Cerebellar cortex (tissue), 1 donor: ENCODE data around the gene SOBP.
A peak's percentile ranks its signal among the peaks of the same experiment; 100 is the strongest.
"Not testable (repeated sequence)": the region's sequence is repeated elsewhere in the genome, so short reads cannot be mapped to it uniquely, and the experiment has no call there.

Experiments
- DNase-seq: peaks from one replicate; pipeline ENCODE4 v3.0.0-alpha.2; 2015; ENCODE audit warnings: low spot score

Gene SOBP

GRCh38 chr6:107550906-107551305, 61.0 kb downstream of the SOBP start:
- DNase-seq, result no peak

DNA sequence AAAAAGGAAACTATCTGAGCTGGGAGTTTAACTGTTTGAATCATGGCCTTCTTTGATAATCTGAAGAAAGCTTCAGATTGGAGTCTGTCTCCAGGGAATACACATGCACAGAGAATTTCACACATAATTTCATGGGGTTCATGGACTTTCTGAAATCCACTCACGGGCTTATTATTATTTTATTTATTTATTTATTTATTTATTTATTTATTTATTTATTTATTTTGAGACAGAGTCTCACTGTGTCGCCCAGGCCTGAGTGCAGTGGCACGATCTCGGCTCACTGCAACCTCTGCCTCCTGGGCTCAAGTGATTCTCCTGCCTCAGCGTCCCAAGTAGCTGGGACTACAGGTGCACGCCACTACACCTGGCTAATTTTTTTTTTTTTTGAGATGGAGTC, 63.2 kb downstream of the SOBP start:
- not testable (repeated sequence) for DNase-seq

DNA sequence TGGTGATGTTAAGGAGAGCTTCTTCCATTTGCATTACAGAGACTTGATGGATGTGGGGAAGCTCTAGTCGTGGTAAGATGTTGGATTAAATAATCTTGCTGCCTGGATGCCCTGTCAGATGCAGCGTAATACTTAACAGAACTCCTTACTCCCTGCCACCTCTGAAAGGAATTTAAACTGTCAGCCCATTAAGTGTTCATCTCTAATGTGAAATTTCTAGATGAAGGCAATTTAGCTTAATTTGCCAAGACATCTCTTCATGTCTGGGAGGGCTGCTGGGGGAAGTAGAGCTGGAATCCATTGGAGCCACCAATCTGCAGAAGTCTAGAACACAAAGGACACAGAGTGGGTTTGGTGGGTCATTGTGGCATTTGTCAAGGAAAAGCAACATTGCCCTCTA, 64.4 kb downstream of the SOBP start:
- no peak for DNase-seq

- peak; percentile 17 for DNase-seq
Observed at GRCh38 chr6:107554918-107555317, 65.0 kb downstream of the SOBP start.

GRCh38 chr6:107555449-107555848, 65.5 kb downstream of the SOBP start:
- no peak for DNase-seq

GRCh38 chr6:107556082-107556481, 66.2 kb downstream of the SOBP start:
- no peak for DNase-seq

DNA sequence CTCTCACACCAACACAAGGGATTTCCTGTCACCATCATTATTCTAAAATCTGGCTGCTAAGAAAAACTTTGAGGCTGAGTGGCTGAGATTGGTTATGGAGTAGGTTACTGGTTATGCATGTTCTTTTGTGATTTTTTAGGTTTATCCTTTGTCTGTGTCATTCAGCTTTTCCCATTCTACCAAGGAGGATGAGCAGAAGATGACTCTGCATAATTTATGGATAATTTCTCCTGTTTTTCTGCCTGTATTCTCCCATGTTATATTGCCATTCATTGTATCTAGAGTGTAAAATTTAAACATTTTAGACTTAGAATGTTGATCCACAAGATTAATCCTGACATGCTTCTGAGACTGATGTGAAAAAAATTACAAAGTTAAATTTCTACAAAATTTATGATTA, 67.8 kb downstream of the SOBP start:
- no peak for DNase-seq

DNA sequence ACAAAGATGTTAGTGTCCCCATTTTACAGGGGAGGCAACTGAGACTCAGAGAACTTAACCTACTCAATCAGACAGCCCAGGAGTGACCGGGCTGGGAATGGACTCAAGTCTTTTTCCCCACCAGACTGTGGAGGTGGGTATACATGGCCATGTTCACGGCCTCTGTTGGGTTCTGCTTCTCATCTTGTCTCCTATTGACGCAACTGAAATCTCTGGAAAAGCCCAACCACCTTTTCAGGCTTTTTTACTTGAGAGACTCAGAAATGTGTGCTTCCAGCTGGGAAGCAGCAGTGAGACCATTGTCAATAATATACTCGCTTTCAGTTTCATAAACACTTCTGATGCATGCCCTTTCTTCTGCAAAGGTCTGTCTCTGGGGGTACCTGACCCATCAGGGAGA, 70.7 kb downstream of the SOBP start:
- DNase-seq, result no peak

DNA sequence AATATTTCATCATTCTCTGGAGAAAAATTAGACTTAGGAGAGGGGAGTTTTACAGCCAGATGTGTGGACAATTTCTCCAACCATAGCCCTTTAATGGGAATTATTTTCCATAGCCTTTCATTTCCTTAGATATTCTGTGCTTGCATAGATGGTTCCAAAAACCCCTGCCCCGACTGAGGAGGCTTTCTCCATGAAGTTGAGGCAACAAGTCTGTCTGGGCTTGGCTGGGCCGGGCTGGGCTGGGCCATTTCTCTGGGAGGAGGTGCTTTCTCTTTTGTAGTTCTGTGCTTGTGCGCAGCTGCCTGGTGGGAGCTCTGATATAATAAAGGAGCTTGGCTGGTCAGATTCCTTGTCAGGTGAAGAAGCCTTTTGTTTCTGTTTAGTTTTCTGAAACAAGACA, 71.4 kb downstream of the SOBP start:
- DNase-seq, result no peak

DNA sequence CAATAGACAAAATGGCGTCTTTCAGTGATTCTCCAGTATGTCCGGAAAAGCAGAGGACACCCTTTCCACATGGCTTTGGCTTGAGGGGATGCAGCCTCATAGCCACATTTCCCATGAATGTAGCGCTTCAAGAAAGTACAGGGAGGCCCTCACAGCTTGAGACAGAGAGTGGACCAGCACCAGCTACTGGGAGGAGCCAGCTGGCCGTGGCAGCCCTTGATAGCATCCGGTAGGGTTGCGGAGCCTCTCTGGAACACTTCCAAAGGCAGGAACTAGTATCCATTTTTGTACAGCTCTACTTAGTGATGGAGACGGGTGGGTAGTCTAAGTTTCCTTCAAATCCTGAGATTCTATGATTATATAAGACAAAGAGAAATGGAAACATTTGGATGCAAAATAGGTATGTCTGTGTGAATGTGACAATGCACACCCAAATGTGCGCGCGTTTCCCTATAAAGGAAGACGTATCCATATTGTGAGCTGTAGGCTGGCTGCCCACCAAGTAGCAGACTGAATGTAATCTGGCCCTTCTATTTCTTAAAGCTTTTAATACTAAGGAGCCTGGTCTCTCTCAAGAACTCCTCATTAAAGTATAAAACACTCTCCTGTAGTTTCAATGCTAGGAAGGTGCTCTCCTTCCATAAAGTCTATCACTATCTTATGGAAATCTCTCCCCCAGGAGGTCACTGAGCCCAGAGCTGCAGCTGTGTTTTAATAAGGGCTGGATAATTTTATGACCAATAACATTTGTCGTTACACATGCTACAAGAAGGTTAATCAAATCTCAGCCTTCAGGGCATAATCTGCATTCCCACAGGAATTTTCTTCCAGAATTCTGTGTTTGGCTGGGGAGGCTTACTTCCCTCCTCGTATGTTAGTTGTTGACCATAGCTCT, 74.0 kb downstream of the SOBP start:
- DNase-seq, result peak; percentile 35

GRCh38 chr6:107564589-107564951, 74.7 kb downstream of the SOBP start:
- no peak for DNase-seq

GRCh38 chr6:107565165-107565723, 75.3 kb downstream of the SOBP start:
- DNase-seq, result no peak

DNA sequence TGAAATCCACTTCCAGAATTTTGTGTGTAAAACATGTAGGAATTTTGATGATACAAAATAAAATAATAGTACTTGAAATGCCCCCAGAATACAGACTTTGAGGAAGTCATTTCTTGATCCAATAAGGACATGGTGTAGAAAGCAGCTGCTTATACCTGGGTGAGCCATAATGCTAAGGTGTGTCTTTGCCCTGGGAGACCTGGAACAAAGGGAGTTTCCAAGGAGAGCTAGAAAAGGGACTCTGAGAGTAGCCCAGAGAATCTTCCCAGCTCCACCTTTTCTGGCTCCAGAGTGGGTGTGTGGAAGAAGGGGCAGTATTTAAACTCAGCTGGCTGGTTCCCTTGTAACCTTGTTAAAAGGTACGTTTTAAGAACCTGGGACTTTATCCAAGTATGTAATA, 77.7 kb downstream of the SOBP start:
- no peak for DNase-seq

- DNase-seq, result no peak
Observed at GRCh38 chr6:107569473-107569872, 79.6 kb downstream of the SOBP start.

DNA sequence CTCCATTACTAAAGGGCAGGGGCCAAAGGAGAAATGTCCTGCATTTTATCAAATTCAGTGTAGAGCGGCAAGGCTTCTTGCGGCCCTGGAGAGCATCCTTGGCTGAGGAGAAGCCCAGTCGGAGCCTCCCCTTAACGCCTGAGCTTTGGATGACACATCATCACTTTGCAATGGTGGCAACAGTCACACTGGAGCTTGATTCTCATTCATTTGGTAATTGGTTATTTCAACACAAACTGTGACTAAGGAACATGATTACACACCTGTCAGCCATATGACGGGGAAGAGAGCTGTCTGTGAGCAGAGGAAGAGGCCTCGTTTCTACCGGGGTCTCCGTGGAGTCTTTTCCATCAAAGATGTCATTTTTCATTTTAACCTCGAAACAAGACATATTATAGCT, 81.4 kb downstream of the SOBP start:
- no peak for DNase-seq

DNA sequence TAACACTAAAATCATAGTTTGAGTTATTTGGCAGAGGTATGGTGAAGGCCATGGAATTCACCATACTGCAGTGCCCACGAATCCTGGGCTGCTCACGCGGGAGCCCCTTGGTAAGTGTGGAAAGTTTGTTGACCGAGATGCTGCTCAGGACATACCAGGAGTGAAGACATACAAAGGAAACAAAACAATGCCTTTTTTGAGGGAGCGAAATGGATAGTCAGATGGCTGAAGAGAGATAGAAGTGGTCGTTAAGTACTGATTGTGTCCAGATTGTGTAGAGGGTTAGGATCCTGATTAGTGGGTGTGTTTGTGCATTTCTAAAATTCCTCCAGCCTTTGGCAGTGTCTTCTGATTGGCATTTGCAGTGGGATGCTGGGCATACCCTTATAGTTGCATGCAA, 83.0 kb downstream of the SOBP start:
- no peak for DNase-seq

DNA sequence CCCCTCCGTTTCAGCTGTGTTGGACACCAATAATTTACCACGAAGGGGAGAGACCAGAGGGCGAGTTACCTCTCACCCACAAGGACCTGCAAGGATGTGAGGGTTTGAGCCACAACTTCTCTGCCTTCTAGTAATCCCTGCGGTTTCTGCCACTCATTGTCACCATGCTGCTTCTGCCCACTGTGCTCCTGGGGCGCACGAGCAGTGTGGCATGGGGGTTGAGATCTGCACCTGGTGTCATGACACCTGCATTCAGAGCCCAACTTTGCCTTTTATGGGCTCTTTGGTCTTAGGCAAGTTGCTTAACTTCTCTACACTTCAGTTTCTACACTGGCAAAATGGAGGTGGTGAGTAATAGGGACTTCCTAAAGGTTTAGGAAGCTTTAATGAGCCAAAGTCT, 84.9 kb downstream of the SOBP start:
- DNase-seq, result no peak

DNA sequence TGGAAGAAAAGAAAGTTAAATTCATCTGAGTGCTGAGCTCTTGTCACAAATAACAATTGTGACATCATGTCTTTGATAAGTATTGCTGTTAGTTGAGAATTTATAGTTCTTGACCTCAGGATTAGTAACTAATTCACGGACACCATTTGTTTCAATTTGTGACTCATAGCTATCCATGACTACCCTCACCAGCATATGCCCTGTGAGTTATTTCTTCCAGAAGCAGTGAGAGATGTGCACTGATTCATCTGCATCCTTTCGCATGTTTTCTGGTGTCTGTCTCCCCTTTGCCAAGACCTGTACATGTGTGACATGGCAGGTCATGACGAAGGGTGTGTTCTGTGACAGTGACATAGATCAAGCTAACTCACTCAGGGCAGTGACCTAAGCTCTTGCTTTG, 86.9 kb downstream of the SOBP start:
- no peak for DNase-seq

GRCh38 chr6:107578642-107579341, 88.9 kb downstream of the SOBP start:
- DNase-seq, result no peak

GRCh38 chr6:107579456-107580056, 89.6 kb downstream of the SOBP start:
- no peak for DNase-seq

- DNase-seq, result no peak
Observed at GRCh38 chr6:107582086-107582485, 92.2 kb downstream of the SOBP start.

- no peak for DNase-seq
Observed at GRCh38 chr6:107584726-107585125, 94.8 kb downstream of the SOBP start.
